ENCODE results near the gene MUCL3. TPM values are rescaled to one million over a fixed set of nuclear protein-coding genes. Genes with fewer than 3 reads are reported as not detected.

The MUCL3 gene
- total and polyA plus RNA-seq, 10 of the 15 experiments (the other 5 are each of a cell fraction or from before 2014, with no cell fraction given) = 0.03 to 1.4 (median 0.61) TPM

- TF ChIP-seq BCL3 (IDR thresholded peaks at IDR 0.05; ENCODE audit: borderline replicate concordance, insufficient read depth, low read depth, low read length, poor library complexity, severe bottlenecking) = no peak
- TF ChIP-seq NFYB (IDR thresholded peaks at IDR 0.05; ENCODE audit: insufficient read depth, low read depth, low read length) = no peak
- no peak for TF ChIP-seq SUZ12 (IDR thresholded peaks at IDR 0.05; ENCODE audit: unreplicated experiment)
Measured at GRCh38 chr6:30932665-30933365, 8.0 kb upstream of the MUCL3 start (continued).

- no peak for ATAC-seq
- no peak for DNase-seq (ENCODE audit: low read depth, low spot score)
- ChIA-PET CTCF (interaction anchor here (0.9 kb wide), 1 partner anchor 146 kb away, joined by 5 read pairs; no protein-coding TSS in a partner anchor), POLR2A (interaction anchor here (0.6 kb wide), 1 partner anchor 8 kb away, joined by 7 read pairs; no protein-coding TSS in a partner anchor), SMC1A (ENCODE audit: uncharacterized antibody, unreplicated experiment) (interaction anchor here (0.6 kb wide), 1 partner anchor 47 kb away, joined by 3 read pairs; no protein-coding TSS in a partner anchor), RAD21 (ENCODE audit: unreplicated experiment) (interaction anchor here (0.6 kb wide), 1 partner anchor 206 kb away, joined by 3 read pairs; no protein-coding TSS in a partner anchor)
- in situ Hi-C loops (cut with MboI) = no loop called here
- H4K20me1 ChIP-seq (ENCODE audit: control insufficient read depth, insufficient read depth) = no peaks in the 10 kb centered on the region
- FAIRE-seq = no peak
- no peaks in the 10 kb centered on the region for H3K79me2 ChIP-seq (ENCODE audit: control insufficient read depth, insufficient read depth, low read length)
- no peaks in the 10 kb centered on the region for H3K36me3 ChIP-seq (ENCODE audit: control insufficient read depth in 2 of 2, insufficient read depth in 2 of 2, low read length in 1 of 2)
- 2% methylated on average over 3 of the region's 3 CpGs for WGBS (ENCODE audit: insufficient coverage, insufficient replicate concordance, low lambda C conversion rate, missing lambda C conversion rate)
- H3K4me3 ChIP-seq = no peak overlapping the region
- H2AFZ ChIP-seq (ENCODE audit: control insufficient read depth, low read depth, low read length) = no peak overlapping the region
- no TSS peak for BruUV-seq (replicated peaks)
- H3K27me3 ChIP-seq (replicated peaks in 1 of 2; ENCODE audit: control insufficient read depth in 2 of 2, insufficient read depth in 2 of 2, low read length in 1 of 2) = peaks cover 0 to 2% of the 10 kb centered on the region in 2 experiments; a peak in 1 of 4 replicates
- intact Hi-C loops (cut with micrococcal nuclease; ENCODE audit: unreplicated experiment) = no loop called here
- H3K4me2 ChIP-seq (ENCODE audit: control insufficient read depth, insufficient read depth) = no peak overlapping the region
- no peaks in the 10 kb centered on the region for H3K4me1 ChIP-seq (ENCODE audit: control insufficient read depth, insufficient read depth, low read length)
- no peaks in the 10 kb centered on the region for H3K9me3 ChIP-seq (replicated peaks; ENCODE audit: control insufficient read depth, insufficient read depth, low read length)
- no peak overlapping the region for H3K27ac ChIP-seq (ENCODE audit: control insufficient read depth, insufficient read depth)
- H3K9ac ChIP-seq (ENCODE audit: control insufficient read depth, insufficient read depth, low read length) = no peak overlapping the region
- TF ChIP-seq ELK1 (IDR thresholded peaks at IDR 0.05; ENCODE audit: low read depth, low read length) = no peak
- no peak for TF ChIP-seq NR2F1 (conservative IDR thresholded peaks at IDR 0.05)
- no peak for TF ChIP-seq POLR2AphosphoS2 (IDR thresholded peaks at IDR 0.05; ENCODE audit: low read depth, low read length)
- TF ChIP-seq E2F8 (IDR thresholded peaks at IDR 0.05; ENCODE audit: low read depth, partially characterized antibody) = no peak
- no peak for TF ChIP-seq TCF7 (IDR thresholded peaks at IDR 0.05; ENCODE audit: borderline replicate concordance)
- TF ChIP-seq CREB1 (IDR thresholded peaks at IDR 0.05; ENCODE audit: low read depth) = no peak
- no peak for TF ChIP-seq RELB (IDR thresholded peaks at IDR 0.05; ENCODE audit: low read depth)
- no peak for TF ChIP-seq PML (IDR thresholded peaks at IDR 0.05; ENCODE audit: low read length)
- no peak for TF ChIP-seq RUNX3 (IDR thresholded peaks at IDR 0.05; ENCODE audit: low read length)
- no peak for TF ChIP-seq SMC3 (IDR thresholded peaks at IDR 0.05; ENCODE audit: borderline replicate concordance, low read length)
- TF ChIP-seq NBN (IDR thresholded peaks at IDR 0.05) = no peak
- TF ChIP-seq ZSCAN29 (IDR thresholded peaks at IDR 0.05) = no peak
- no peak for TF ChIP-seq JUND (IDR thresholded peaks at IDR 0.05; ENCODE audit: low read depth, low read length)
Measured at GRCh38 chr6:30935018-30935417, 5.8 kb upstream of the MUCL3 start.
